Liver (tissue), 9 donors: ENCODE data around the gene DDAH2. TPM values are rescaled to one million over a fixed set of nuclear protein-coding genes. Genes with fewer than 3 reads are reported as not detected.

Source experiments
- DNase-seq: peaks from one replicate; pipeline ENCODE4 v3.0.0-alpha.2; 2017; ENCODE audit warnings: low spot score
- H3K27ac ChIP-seq, 2 donors: one replicate each; pipeline ENCODE4 v1.7.0; 2013; ENCODE audit warnings: inconsistent platforms in 2 of 2, low read length in 2 of 2, control low read depth in 1 of 2, low read depth in 1 of 2, mild to moderate bottlenecking in 1 of 2
- H3K27me3 ChIP-seq, 4 donors: one replicate each; pipeline versions ENCODE4 v1.6.1 to v1.7.0; 2013; ENCODE audit warnings: low read length in 3 of 4, inconsistent platforms in 1 of 4, mild to moderate bottlenecking in 1 of 4, moderate library complexity in 1 of 4; ENCODE audit not compliant: control insufficient read depth in 4 of 4, insufficient read depth in 4 of 4
- H3K36me3 ChIP-seq, 4 donors: one replicate each; pipeline versions ENCODE4 v1.6.1 to v1.7.0; 2013; ENCODE audit warnings: low read length in 3 of 4, mild to moderate bottlenecking in 3 of 4, low read depth in 1 of 4, moderate library complexity in 1 of 4; ENCODE audit not compliant: control insufficient read depth in 4 of 4, insufficient read depth in 3 of 4
- H3K4me1 ChIP-seq, 4 donors: one replicate each; pipeline versions ENCODE4 v1.6.1 to v1.7.0; 2013; ENCODE audit warnings: low read length in 3 of 4, mild to moderate bottlenecking in 3 of 4, moderate library complexity in 1 of 4; ENCODE audit not compliant: control insufficient read depth in 4 of 4, insufficient read depth in 4 of 4
- H3K4me3 ChIP-seq, 3 donors: one replicate each; pipeline versions ENCODE4 v1.6.1 to v1.7.0; 2013; ENCODE audit warnings: low read length in 3 of 3, control low read depth in 1 of 3, low read depth in 1 of 3, mild to moderate bottlenecking in 1 of 3
- H3K9ac ChIP-seq, 2 donors: one replicate each; pipeline ENCODE4 v1.7.0; 2013; ENCODE audit warnings: low read length in 2 of 2, mild to moderate bottlenecking in 2 of 2, moderate library complexity in 2 of 2, control low read depth in 1 of 2, low read depth in 1 of 2
- H3K9me3 ChIP-seq, 4 donors: one replicate each; pipeline versions ENCODE4 v1.6.1 to v1.7.0; 2013; ENCODE audit warnings: low read length in 3 of 4; ENCODE audit not compliant: control insufficient read depth in 4 of 4
- EGR1 ChIP-seq, 2 donors: IDR thresholded peaks; 2 replicates each; pipeline ENCODE4 v1.6.1; 2016 to 2018; ENCODE audit warnings: antibody characterized with exemption in 2 of 2, low read depth in 2 of 2
- FOXA1 ChIP-seq: IDR thresholded peaks from 2 replicates; pipeline ENCODE4 v1.6.1; 2016; ENCODE audit warnings: antibody characterized with exemption
- FOXA2 ChIP-seq: IDR thresholded peaks from 2 replicates; pipeline ENCODE4 v1.6.1; 2016; ENCODE audit warnings: antibody characterized with exemption
- GABPA ChIP-seq, 2 donors: IDR thresholded peaks in 1 of 2; conservative IDR thresholded peaks in 1 of 2; 2 replicates each; pipeline ENCODE4 v1.6.1; 2016; ENCODE audit warnings: antibody characterized with exemption in 2 of 2, mild to moderate bottlenecking in 1 of 2, moderate library complexity in 1 of 2
- HNF4A ChIP-seq, 2 donors: conservative IDR thresholded peaks; 2 replicates each; pipeline ENCODE4 v1.6.1; 2016; ENCODE audit warnings: antibody characterized with exemption in 2 of 2, mild to moderate bottlenecking in 2 of 2
- HNF4G ChIP-seq: IDR thresholded peaks from 2 replicates; pipeline ENCODE4 v1.6.1; 2016; ENCODE audit warnings: antibody characterized with exemption
- JUND ChIP-seq, 2 donors: IDR thresholded peaks; 2 replicates each; pipeline ENCODE4 v1.6.1; 2016; ENCODE audit warnings: antibody characterized with exemption in 2 of 2
- NR2F2 ChIP-seq: IDR thresholded peaks from 2 replicates; pipeline ENCODE4 v1.6.1; 2016; ENCODE audit warnings: antibody characterized with exemption
- RAD21 ChIP-seq, 2 donors: IDR thresholded peaks; 2 replicates each; pipeline ENCODE4 v1.6.1; 2016; ENCODE audit warnings: antibody characterized with exemption in 2 of 2, mild to moderate bottlenecking in 2 of 2
- SP1 ChIP-seq: IDR thresholded peaks from 2 replicates; pipeline ENCODE4 v1.6.1; 2018; ENCODE audit warnings: antibody characterized with exemption, mild to moderate bottlenecking
- TAF1 ChIP-seq: conservative IDR thresholded peaks from 2 replicates; pipeline ENCODE4 v1.6.1; 2016; ENCODE audit warnings: antibody characterized with exemption, mild to moderate bottlenecking
- YY1 ChIP-seq: IDR thresholded peaks from 2 replicates; pipeline ENCODE4 v1.6.1; 2016; ENCODE audit warnings: antibody characterized with exemption, mild to moderate bottlenecking
- WGBS: extraction: QIAGEN DNeasy Blood & Tissue Kit; methylation state at CpG from one replicate; pipeline ENCODE4 v1.1.7; 2013; 5-methylcytosine and 5-hydroxymethylcytosine counted together
- polyA plus RNA-seq, 2 donors: library from polyadenylated mRNA; stranded (reverse) in 1 of 2; unstranded in 1 of 2; fragments of 200-250 nt in 1 of 2; fragments of >200 nt in 1 of 2; fragmentation: Nextera tagmentation in 1 of 2; extraction: Ambion mirVana in 1 of 2; gene quantifications; one replicate each; pipeline versions ENCODE4 v1.2.1 to v1.2.3, GENCODE V29; 2013 to 2015
- total RNA-seq, 2 donors: library from RNA; depleted of rRNA; stranded (reverse); fragments of >200 nt; gene quantifications; one replicate each; pipeline ENCODE4 v1.2.3, GENCODE V29; 2014
- TF ChIP-seq, protein P1 (sequence below): IDR thresholded peaks from 2 replicates; pipeline ENCODE4 v1.6.1; 2016; ENCODE audit warnings: antibody characterized with exemption
- TF ChIP-seq, protein P2 (sequence below): IDR thresholded peaks from 2 replicates; pipeline ENCODE4 v1.6.1; 2016; ENCODE audit warnings: antibody characterized with exemption, mild to moderate bottlenecking
- TF ChIP-seq, protein P3 (sequence below): fragments of 150-350 bp; IDR thresholded peaks from 2 replicates; pipeline ENCODE4 v1.5.1; 2017; ENCODE audit warnings: improper control_type of control experiment, low read depth, low read length; ENCODE audit not compliant: missing input control
- donor health status: healthy.
- donor health status: healthy.
- donor health status: healthy.
- donor health status: healthy.
- donor health status: healthy.

The DDAH2 gene
- total and polyA plus RNA-seq, 4 donors, result 19.8 to 31.4 (median 23.2) TPM

GRCh38 chr6:31692353-31692752, 36.7 kb downstream of the DDAH2 start:
- WGBS, result 90% methylated on average over 4 of the region's 4 CpGs
- H3K4me1 ChIP-seq, result no peaks in the 10 kb centered on the region
- no peaks in the 10 kb centered on the region for H3K9me3 ChIP-seq
- H3K27me3 ChIP-seq, result no peaks in the 10 kb centered on the region
- no peak overlapping the region for H3K9ac ChIP-seq
- peaks cover 10 to 80% (median 59%) of the 10 kb centered on the region in 4 donors for H3K36me3 ChIP-seq
- DNase-seq, result no peak
- TF ChIP-seq FOXA2, result no peak
- no peak for TF ChIP-seq NR2F2
- no peak for TF ChIP-seq JUND (IDR thresholded peaks at IDR 0.05)
- no peak for TF ChIP-seq HNF4A (conservative IDR thresholded peaks at IDR 0.05)
- no peak for TF ChIP-seq EGR1 (IDR thresholded peaks at IDR 0.05; ENCODE audit: low read depth in 2 of 2)
- TF ChIP-seq SP1, result no peak
- no peak for TF ChIP-seq YY1
- no peak for TF ChIP-seq TAF1
- TF ChIP-seq, protein P1, sequence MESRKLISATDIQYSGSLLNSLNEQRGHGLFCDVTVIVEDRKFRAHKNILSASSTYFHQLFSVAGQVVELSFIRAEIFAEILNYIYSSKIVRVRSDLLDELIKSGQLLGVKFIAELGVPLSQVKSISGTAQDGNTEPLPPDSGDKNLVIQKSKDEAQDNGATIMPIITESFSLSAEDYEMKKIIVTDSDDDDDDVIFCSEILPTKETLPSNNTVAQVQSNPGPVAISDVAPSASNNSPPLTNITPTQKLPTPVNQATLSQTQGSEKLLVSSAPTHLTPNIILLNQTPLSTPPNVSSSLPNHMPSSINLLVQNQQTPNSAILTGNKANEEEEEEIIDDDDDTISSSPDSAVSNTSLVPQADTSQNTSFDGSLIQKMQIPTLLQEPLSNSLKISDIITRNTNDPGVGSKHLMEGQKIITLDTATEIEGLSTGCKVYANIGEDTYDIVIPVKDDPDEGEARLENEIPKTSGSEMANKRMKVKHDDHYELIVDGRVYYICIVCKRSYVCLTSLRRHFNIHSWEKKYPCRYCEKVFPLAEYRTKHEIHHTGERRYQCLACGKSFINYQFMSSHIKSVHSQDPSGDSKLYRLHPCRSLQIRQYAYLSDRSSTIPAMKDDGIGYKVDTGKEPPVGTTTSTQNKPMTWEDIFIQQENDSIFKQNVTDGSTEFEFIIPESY, result no peak
- no peak for TF ChIP-seq RAD21 (IDR thresholded peaks at IDR 0.05)
- no peak for TF ChIP-seq HNF4G
- TF ChIP-seq, protein P2, sequence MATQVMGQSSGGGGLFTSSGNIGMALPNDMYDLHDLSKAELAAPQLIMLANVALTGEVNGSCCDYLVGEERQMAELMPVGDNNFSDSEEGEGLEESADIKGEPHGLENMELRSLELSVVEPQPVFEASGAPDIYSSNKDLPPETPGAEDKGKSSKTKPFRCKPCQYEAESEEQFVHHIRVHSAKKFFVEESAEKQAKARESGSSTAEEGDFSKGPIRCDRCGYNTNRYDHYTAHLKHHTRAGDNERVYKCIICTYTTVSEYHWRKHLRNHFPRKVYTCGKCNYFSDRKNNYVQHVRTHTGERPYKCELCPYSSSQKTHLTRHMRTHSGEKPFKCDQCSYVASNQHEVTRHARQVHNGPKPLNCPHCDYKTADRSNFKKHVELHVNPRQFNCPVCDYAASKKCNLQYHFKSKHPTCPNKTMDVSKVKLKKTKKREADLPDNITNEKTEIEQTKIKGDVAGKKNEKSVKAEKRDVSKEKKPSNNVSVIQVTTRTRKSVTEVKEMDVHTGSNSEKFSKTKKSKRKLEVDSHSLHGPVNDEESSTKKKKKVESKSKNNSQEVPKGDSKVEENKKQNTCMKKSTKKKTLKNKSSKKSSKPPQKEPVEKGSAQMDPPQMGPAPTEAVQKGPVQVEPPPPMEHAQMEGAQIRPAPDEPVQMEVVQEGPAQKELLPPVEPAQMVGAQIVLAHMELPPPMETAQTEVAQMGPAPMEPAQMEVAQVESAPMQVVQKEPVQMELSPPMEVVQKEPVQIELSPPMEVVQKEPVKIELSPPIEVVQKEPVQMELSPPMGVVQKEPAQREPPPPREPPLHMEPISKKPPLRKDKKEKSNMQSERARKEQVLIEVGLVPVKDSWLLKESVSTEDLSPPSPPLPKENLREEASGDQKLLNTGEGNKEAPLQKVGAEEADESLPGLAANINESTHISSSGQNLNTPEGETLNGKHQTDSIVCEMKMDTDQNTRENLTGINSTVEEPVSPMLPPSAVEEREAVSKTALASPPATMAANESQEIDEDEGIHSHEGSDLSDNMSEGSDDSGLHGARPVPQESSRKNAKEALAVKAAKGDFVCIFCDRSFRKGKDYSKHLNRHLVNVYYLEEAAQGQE, result no peak
- H3K4me3 ChIP-seq, result no peak overlapping the region
- H3K27ac ChIP-seq, result no peak overlapping the region

GRCh38 chr6:31691564-31692108, 37.5 kb downstream of the DDAH2 start:
- Histone ChIP-seq H3K9me3 (no peaks in the 10 kb centered on the region), H3K4me3 (no peak overlapping the region), H3K27ac (no peak overlapping the region), H3K27me3 (no peaks in the 10 kb centered on the region), H3K9ac (no peak overlapping the region), H3K4me1 (no peaks in the 10 kb centered on the region), H3K36me3 (peaks cover 7 to 84% (median 62%) of the 10 kb centered on the region in 4 donors)
- no peak for DNase-seq
- TF ChIP-seq FOXA1, result no peak
- no peak for TF ChIP-seq GABPA (IDR thresholded peaks at IDR 0.05 in 1 of 2, conservative IDR thresholded peaks at IDR 0.05 in 1 of 2)
- TF ChIP-seq, protein P3, sequence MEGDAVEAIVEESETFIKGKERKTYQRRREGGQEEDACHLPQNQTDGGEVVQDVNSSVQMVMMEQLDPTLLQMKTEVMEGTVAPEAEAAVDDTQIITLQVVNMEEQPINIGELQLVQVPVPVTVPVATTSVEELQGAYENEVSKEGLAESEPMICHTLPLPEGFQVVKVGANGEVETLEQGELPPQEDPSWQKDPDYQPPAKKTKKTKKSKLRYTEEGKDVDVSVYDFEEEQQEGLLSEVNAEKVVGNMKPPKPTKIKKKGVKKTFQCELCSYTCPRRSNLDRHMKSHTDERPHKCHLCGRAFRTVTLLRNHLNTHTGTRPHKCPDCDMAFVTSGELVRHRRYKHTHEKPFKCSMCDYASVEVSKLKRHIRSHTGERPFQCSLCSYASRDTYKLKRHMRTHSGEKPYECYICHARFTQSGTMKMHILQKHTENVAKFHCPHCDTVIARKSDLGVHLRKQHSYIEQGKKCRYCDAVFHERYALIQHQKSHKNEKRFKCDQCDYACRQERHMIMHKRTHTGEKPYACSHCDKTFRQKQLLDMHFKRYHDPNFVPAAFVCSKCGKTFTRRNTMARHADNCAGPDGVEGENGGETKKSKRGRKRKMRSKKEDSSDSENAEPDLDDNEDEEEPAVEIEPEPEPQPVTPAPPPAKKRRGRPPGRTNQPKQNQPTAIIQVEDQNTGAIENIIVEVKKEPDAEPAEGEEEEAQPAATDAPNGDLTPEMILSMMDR, result no peak
- TF ChIP-seq YY1, result no peak
- TF ChIP-seq FOXA2, result no peak
- TF ChIP-seq, protein P1, result no peak
- TF ChIP-seq, protein P2, result no peak
- TF ChIP-seq EGR1 (IDR thresholded peaks at IDR 0.05; ENCODE audit: low read depth in 2 of 2), result no peak
- no peak for TF ChIP-seq TAF1
- TF ChIP-seq HNF4A (conservative IDR thresholded peaks at IDR 0.05), result no peak
- no peak for TF ChIP-seq NR2F2
- TF ChIP-seq RAD21 (IDR thresholded peaks at IDR 0.05), result no peak
- 96% methylated on average over 12 of the region's 12 CpGs for WGBS
